GM21515 (cell line): ENCODE results near the gene LDB2.

Experiments
- ATAC-seq: cut with Tn5 transposase; IDR thresholded peaks from one replicate; pipeline ENCODE4 v1.9.1; 2021; ENCODE audit not compliant: unreplicated experiment

LDB2 gene

DNA sequence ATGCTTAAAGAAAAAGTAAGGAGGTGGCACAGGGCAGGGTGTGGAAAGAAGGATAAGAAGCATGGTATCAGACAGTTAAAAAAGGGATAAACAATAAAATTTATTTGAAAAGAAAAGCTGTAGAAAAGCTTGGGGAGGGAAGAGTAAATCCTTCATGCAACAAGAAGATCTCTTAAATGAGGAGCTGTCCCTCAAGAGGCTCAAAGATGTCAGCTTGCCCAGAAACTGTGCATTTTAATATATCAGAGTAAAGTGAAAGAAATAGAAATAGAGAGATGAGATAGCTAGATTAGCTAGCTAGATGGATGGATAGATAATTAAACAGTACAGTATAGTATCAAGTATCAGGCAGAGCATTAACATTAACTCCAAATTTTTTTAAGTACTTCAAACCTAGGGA lies 170.3 kb downstream of the LDB2 start:
- ATAC-seq: no peak

DNA sequence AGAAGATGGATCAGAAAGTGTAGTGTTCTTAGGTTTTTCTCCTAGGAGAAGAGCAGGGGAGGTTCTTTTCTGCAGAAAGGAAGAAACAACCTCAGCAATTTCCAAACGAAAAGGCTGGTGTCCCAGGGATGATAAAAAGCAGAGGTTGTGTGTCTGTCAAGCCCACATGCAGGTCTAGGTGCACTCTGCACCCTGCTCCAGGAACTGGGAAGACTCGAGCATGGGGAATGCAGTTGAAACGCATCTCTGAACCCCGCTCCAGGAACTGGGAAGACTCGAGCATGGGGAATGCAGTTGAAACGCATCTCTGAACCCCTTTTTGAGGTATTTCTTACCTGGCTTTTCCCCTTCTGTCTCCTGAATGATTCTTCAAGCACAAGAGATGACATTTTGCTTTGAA lies 171.2 kb downstream of the LDB2 start:
- ATAC-seq: no peak

GRCh38 chr4:16726368-16727050 lies 171.9 kb downstream of the LDB2 start:
- no peak for ATAC-seq

- ATAC-seq: no peak
These were observed 173.2 kb downstream of the LDB2 start for GRCh38 chr4:16725252-16725651.

DNA sequence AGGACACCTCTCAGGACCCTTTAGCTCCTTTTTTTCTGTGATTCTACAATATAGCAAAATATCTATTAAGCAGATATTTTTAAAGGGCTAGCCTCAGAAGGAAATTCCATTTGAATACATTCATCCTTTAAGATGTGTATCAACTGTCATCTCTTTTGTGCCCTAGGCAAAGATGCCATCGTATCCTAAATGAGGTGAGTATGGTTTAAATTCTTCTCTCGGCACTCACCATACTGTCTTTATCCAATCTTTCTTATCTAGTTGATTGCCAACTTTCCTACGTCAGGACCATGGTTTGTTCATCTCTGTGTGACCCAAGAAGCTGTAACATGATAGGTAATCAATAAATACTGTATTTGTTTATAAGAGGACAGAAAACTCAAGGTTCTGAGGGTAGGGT lies 176.0 kb downstream of the LDB2 start:
- no peak for ATAC-seq

DNA sequence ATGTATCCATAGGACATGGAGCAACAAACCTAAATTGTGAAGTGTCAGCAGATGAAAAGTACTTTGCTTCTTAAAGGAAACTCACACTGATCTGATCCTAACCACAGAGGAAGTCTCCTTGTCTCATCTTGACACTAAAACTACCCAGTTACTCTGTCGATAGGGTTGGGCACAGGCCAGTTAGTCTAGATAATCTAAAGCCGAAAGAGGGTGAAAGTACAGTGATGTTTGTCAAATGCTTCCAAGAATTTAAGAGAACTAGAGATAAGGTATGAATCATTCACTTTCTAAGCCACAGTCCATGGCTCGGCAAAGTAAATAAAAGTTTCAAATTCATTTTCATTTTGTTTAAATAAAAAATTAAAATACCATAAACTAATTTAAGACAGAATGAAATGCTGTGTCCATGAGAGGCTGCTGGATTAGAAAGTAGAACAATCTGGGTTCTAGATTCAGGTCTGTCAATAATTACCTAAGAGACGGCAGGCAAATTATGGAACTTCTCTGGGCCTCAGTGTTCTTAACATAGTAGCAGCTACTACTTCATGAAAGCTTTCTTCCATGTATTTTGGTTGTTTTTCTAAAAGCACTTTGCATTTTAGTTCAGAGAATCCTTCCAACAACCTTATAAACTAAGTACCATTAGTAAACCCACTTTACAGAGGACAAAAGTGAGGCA lies 176.7 kb downstream of the LDB2 start:
- no peak for ATAC-seq

DNA sequence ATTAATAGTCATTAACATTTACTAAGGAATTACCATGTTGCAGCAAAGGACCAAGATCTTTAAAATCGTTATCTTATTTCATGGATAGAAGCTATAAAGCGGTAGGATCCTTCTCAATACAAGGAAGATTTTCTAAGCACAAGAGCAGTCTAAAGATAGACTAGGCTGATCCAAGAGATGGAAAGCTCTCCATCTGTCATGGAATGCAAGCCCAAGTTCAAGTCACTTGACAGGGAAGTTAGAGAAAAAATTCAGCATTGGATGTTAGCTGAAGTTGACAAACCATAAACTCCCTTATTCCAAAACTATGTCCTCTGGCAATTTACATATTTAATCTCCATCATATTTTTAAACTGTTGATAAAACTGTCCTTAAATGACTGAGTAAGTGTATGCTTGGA lies 177.7 kb downstream of the LDB2 start:
- no peak for ATAC-seq

- ATAC-seq: no peak
These were observed 181.0 kb downstream of the LDB2 start for GRCh38 chr4:16717266-16717970.

DNA sequence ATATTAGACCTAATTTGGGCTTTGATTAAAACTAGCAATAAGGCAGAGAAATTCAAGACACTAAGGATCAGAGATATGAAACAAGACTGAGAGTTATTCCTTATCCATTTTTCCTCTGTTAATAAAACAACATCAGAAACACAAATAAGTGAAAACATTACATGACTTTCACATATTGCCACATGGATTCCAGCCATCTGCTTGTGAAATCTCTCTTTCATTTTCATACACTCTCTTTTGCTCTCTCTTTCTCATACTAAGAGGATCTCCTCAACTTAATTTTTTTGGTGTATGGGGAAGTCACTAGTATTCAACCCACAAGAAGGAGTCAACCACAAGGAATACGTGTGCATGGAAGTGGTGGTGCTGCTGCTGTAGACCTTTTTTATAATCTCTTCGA lies 183.0 kb downstream of the LDB2 start:
- no peak for ATAC-seq

DNA sequence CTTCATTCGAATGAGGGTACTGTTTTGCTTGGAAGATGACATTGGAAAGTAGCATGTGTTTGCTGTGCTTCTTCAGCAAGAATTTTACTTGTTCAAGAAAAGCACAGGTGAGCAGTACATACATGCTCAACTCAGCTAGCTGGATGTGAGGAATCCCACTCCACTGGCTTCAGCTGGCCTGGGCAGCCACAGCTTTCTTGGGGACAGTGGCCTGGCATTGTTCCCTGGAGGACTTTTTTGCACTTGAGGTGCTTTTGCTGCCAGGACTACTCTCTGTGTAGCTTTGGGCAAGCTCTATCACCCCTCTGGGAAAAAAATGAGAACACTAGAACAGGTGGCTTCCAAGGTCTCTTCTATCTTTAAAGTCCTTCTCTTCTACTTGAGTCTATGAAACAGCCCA lies 184.3 kb downstream of the LDB2 start:
- ATAC-seq: no peak

DNA sequence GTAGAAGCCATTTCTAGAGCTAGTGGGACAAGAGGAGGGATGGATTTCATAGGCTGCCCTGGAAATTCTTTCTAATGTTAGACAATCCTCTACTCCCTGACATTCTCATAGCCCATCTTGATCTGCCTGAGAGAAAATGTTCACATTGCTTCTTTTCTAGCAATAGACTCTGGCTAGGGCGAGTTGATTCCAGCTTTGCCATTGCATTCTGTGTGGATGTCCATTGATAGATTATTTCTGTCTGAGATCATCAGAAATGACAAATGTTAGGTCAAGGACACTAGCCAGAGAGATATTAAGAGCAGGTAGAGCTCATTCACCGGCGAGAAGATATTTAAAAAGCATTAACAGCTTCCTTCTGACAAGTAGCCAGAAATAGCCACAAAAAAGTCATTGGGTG lies 184.7 kb downstream of the LDB2 start:
- ATAC-seq: no peak

DNA sequence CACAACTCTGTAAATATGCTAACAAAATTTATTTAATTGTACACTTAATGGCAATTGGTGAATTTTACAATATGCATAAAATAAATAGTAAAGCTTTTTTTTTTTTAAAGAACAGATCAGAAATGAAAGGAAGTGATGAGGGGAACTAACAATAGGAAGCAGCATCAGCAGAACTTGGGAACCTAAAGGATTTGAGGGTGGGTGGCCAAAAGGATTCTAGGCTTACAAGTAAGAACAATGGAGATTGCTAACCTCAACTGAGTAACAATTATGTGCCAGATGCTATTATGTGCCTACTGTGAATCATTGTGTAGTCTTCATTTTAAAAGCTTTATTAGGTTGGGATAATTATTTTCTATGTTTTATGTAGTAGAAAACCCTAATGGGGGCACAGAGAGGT lies 185.2 kb downstream of the LDB2 start:
- no peak for ATAC-seq

GRCh38 chr4:16710198-16710597 lies 188.2 kb downstream of the LDB2 start:
- ATAC-seq: no peak

- no peak for ATAC-seq
These were observed 190.6 kb downstream of the LDB2 start for GRCh38 chr4:16707874-16708273.

DNA sequence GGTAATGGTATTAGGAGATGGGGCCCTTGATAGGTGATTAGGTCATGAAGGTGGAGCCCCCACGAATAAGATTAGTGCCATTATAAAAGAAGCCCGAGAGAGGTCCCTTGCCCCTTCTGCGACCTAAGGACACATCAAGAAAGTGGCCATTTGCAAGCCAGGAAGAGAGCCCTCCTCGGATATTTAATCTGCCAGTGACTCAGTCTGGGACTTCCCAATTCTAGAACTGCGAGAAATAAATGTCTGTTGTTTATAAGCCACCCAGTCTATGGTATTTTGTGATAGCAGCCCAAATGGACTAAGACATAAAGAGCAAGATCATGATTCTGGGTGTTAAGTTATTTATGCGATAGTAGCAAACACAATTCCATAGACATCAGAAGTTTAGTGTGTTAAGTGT lies 192.2 kb downstream of the LDB2 start:
- ATAC-seq: no peak

DNA sequence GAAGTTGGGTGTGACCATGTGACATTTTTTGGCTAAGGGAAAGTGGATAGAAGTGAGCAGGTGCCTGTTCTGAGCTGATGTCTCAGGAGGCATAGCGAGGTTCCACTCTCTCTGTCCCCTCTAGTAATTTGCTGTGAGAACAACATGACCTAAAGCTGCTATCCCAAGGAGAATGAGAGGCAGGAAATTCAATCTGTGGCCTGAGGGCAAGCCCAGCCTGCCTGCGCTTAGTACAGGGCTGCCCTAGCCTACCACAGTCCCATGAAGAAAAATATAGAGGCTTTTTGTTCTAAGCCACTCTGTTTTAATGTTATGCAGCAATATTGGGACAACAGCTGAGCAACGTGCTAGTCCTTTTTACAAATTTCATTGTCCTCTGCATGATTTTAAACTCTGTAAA lies 193.1 kb downstream of the LDB2 start:
- no peak for ATAC-seq

GRCh38 chr4:16704489-16704888 lies 194.0 kb downstream of the LDB2 start:
- ATAC-seq: no peak

GRCh38 chr4:16695896-16696295 lies 202.5 kb downstream of the LDB2 start:
- ATAC-seq: no peak

- ATAC-seq: no peak
These were observed 203.6 kb downstream of the LDB2 start for GRCh38 chr4:16694884-16695276.

DNA sequence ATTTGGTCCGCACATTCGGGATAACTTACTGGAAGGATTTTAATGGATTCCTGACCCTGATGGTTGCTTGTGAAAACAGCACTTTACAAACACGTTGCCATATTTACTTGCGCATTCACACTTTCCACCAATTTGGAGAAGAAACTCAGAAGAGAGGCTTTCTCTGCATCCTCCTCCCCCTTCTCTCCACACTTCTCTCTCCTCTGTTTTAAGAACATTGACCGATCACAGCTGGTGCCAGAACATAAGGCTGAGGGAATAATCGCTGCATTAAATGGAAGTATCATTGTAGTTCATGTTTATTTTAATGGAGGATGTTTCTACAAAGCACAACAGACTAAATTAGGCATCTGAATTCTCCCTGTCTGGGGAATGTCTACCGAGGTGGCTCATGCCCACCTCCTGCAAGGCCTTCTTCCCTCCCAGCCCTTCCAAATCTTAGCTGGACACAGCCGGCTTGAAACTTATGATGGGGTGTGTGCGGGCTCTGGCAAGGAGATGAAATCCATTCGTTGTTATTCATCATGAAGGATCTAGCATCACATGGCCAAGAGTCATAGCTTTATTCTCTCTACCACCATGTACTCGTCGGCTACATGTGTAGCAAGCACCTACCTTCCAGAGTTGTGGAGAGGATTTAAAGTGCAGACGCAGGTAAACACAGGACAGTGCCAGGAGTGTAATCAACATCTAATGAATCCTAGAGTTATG lies 204.1 kb downstream of the LDB2 start:
- no peak for ATAC-seq

- no peak for ATAC-seq
These were observed 204.8 kb downstream of the LDB2 start for GRCh38 chr4:16693641-16694040.
